ENCODE data around the gene NPTN. TPM values are rescaled to one million over a fixed set of nuclear protein-coding genes. Genes with fewer than 3 reads are reported as not detected.
A peak's percentile ranks its signal among the peaks of the same experiment; 100 is the strongest.
"Not testable (repeated sequence)": the region's sequence is repeated elsewhere in the genome, so short reads cannot be mapped to it uniquely, and the experiment has no call there.

The NPTN gene
- total RNA-seq, 4 donors from 2014 or later, result 261 to 338 (median 333) TPM

GRCh38 chr15:73650416-73651126, 17.4 kb upstream of the NPTN start:
- Histone ChIP-seq H3K9me3 (no peaks in the 10 kb centered on the region), H3K4me1 (no peaks in the 10 kb centered on the region), H3K36me3 (no peaks in the 10 kb centered on the region), H3K27ac (no peak overlapping the region), H3K4me3 (no peak overlapping the region), H3K27me3 (peaks cover 14% of the 10 kb centered on the region)
- 55 to 78% methylated on average over 3 of the region's 3 CpGs for WGBS, 2 donors (ENCODE audit: low coverage in 1 of 2)
- peak; percentile 60 for ATAC-seq
- TF ChIP-seq CTCF (IDR thresholded peaks at IDR 0.05) (no peak), POLR2AphosphoS5 (IDR thresholded peaks at IDR 0.05) (peak; percentile 12)

DNA sequence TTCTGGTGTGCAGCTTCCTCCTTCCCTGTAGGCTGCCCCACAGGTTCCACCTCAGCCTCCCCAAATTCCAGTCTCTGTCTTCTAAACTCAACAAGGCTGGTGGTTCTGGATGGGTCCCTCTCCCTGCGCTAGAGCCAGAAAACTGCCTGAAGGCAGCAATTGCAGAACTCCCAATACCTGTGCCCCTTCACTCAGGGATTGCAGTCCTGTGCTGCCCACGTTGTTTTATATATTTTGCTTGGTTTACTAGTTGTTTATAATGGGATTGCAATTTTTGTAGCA, 14.8 kb upstream of the NPTN start:
- WGBS, 2 donors (ENCODE audit: low coverage in 1 of 2), result 60 to 82% methylated on average over 1 to 2 of the region's 2 CpGs
- no peak for TF ChIP-seq POLR2A (IDR thresholded peaks at IDR 0.05)
- no peak for TF ChIP-seq CTCF (IDR thresholded peaks at IDR 0.05)
- TF ChIP-seq EP300 (IDR thresholded peaks at IDR 0.05), result no peak
- no peak for TF ChIP-seq POLR2AphosphoS5 (IDR thresholded peaks at IDR 0.05)
- ATAC-seq, result no peak

DNA sequence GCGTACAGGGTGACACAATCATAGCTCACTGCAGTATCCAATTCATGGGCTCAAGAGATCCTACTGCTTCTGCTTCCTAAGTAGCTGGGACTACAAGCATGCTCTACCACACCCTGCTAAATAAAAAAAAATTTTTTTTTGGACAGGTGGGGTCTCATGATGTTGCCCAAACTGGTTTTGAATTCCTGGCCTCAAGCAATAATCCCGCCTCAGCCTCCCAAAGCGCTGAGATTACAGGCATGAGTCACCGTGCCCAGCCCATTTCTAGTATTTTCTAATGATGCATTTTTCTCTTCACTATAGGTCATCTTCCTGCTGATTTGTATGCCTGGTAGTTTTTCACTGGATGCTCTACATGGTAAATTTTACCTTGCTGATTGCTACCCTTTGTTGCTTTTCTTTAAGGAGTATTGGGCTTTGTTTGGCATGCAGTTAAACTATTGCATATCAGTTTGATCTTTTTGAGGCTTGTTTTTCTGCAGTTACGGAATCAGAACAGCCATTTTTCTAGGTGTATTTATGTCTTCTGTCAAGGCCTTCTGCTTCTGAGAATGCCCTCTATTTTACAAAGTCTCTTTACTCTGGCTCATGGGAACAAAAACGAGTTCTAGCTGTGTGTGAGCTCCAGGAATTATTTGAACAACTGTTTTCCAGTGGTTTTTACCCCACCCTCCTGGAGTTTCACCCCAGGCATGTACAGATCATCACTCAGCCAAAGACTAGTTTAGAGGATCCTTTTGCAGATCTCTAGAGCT, 14.2 kb upstream of the NPTN start:
- no peak for TF ChIP-seq CTCF (IDR thresholded peaks at IDR 0.05)
- TF ChIP-seq EP300 (IDR thresholded peaks at IDR 0.05), result no peak
- TF ChIP-seq POLR2AphosphoS5 (IDR thresholded peaks at IDR 0.05), result no peak
- TF ChIP-seq POLR2A (IDR thresholded peaks at IDR 0.05), result no peak
- Histone ChIP-seq H3K4me3 (no peak overlapping the region), H3K27ac (no peak overlapping the region), H3K4me1 (no peaks in the 10 kb centered on the region), H3K27me3 (peaks cover 14% of the 10 kb centered on the region), H3K9me3 (no peaks in the 10 kb centered on the region), H3K36me3 (no peaks in the 10 kb centered on the region)
- 68 to 76% methylated on average over 4 to 6 of the region's 6 CpGs for WGBS, 2 donors (ENCODE audit: low coverage in 1 of 2)
- no peak for ATAC-seq

More for the DNA sequence above, 14.8 kb upstream of the NPTN start:
- no peak overlapping the region for H3K4me3 ChIP-seq
- no peaks in the 10 kb centered on the region for H3K36me3 ChIP-seq
- peaks cover 14% of the 10 kb centered on the region for H3K27me3 ChIP-seq
- H3K4me1 ChIP-seq, result no peaks in the 10 kb centered on the region
- H3K27ac ChIP-seq, result no peak overlapping the region
- H3K9me3 ChIP-seq, result no peaks in the 10 kb centered on the region

DNA sequence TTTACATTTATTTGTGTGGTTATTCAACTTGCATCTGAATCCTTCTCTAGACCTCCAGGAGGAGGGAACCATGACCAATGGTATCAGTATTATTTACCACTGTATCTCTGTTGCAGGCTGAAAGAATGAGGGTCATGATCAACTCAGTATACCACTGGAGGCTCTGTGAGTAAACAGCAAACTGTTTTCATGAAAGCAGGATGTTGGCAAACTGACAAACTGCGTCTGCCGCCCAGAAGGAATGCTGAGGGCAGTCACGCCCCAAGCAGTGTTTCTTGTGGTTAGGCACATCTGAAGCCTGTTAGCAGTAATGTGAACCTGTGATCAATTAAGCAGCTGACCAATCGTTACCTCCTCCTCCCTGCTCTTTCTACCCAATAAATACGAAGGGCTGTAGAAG, 6.3 kb upstream of the NPTN start:
- H3K36me3 ChIP-seq, H3K27me3 ChIP-seq, H3K27ac ChIP-seq, H3K9me3 ChIP-seq, H3K4me3 ChIP-seq, ATAC-seq: not testable (repeated sequence)
- peaks cover 0 to 12% (median under 1%) of the 10 kb centered on the region in 3 donors for H3K4me1 ChIP-seq
- WGBS, 2 donors (ENCODE audit: low coverage in 1 of 2), result 69 to 93% methylated on average over 3 of the region's 5 CpGs

DNA sequence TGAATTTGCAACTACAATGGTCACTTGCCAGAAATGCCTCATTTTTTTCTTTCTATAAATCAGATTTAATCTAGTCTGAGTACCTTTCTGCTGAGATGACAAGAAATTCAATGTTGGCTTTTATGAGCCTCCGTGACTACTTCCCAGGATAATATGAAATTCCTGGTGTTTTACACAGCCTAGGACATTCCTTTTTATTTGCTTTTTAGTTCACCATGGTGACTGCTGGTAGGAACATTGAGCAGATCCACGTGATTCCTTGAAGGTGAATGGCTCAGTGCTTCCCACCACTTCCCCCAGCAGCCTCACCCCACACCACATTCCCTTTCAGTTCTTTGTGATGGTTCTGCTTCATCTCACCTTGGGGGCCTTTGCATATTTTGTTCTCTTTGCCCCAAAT, 4.3 kb upstream of the NPTN start:
- peaks cover 3 to 21% (median 10%) of the 10 kb centered on the region in 3 donors for H3K4me1 ChIP-seq
- H3K27ac ChIP-seq, result no peak overlapping the region
- H3K36me3 ChIP-seq, result no peaks in the 10 kb centered on the region
- H3K4me3 ChIP-seq, result no peak overlapping the region
- TF ChIP-seq POLR2A (IDR thresholded peaks at IDR 0.05) (no peak), POLR2AphosphoS5 (IDR thresholded peaks at IDR 0.05) (no peak), CTCF (IDR thresholded peaks at IDR 0.05) (no peak), EP300 (IDR thresholded peaks at IDR 0.05) (no peak)
- WGBS, 2 donors (ENCODE audit: low coverage in 1 of 2), result 14 to 33% methylated on average over 2 of the region's 2 CpGs
- ATAC-seq, result no peak
- H3K27me3 ChIP-seq, result no peaks in the 10 kb centered on the region
- H3K9me3 ChIP-seq, result no peaks in the 10 kb centered on the region
